Measurements from ENCODE around the gene LURAP1L. TPM values are rescaled to one million over a fixed set of nuclear protein-coding genes. Genes with fewer than 3 reads are reported as not detected.

Gene LURAP1L, protein sequence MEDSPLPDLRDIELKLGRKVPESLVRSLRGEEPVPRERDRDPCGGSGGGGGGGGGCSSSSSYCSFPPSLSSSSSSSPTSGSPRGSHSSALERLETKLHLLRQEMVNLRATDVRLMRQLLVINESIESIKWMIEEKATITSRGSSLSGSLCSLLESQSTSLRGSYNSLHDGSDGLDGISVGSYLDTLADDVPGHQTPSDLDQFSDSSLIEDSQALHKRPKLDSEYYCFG
- polyA plus RNA-seq (ENCODE audit: insufficient read length in 12 of 12), result 10 to 100 TPM in 11 of 12 donors, not detected in 1; 10.3 to 17.0 (median 13.0) TPM
- long read RNA-seq, donor 1, transcript LURAP1L-201 (2 exons, 1,753 nt), result major isoform, 15 of 22 reads
- long read RNA-seq, donor 1, partial matches to known transcripts, result 7 of 22 reads
- long read RNA-seq, donor 1, other reads (novel, unspliced or antisense), result 0 of 22 reads
- long read RNA-seq, donor 2, transcript LURAP1L-201 (2 exons, 1,753 nt), result major isoform, 10 of 10 reads
- long read RNA-seq, donor 2, partial matches to known transcripts, result 0 of 10 reads
- long read RNA-seq, donor 2, other reads (novel, unspliced or antisense), result 0 of 10 reads
- long read RNA-seq, donor 3, partial matches to known transcripts, result 0 of 1 reads
- long read RNA-seq, donor 3, other reads (novel, unspliced or antisense), result 0 of 1 reads
- long read RNA-seq, donor 4, partial matches to known transcripts, result 0 of 2 reads
- long read RNA-seq, donor 4, other reads (novel, unspliced or antisense), result 0 of 2 reads
- long read RNA-seq, donor 5, result 0 reads
- long read RNA-seq, donor 6, transcript LURAP1L-201 (2 exons, 1,753 nt), result major isoform, 5 of 5 reads
- long read RNA-seq, donor 6, partial matches to known transcripts, result 0 of 5 reads
- long read RNA-seq, donor 6, other reads (novel, unspliced or antisense), result 0 of 5 reads
- long read RNA-seq, donor 7, transcript LURAP1L-201 (2 exons, 1,753 nt), result major isoform, 8 of 8 reads
- long read RNA-seq, donor 7, partial matches to known transcripts, result 0 of 8 reads
- long read RNA-seq, donor 7, other reads (novel, unspliced or antisense), result 0 of 8 reads
- long read RNA-seq, donor 8, transcript LURAP1L-201 (2 exons, 1,753 nt), result major isoform, 9 of 9 reads
- long read RNA-seq, donor 8, partial matches to known transcripts, result 0 of 9 reads
- long read RNA-seq, donor 8, other reads (novel, unspliced or antisense), result 0 of 9 reads
- long read RNA-seq, donor 9, transcript LURAP1L-201 (2 exons, 1,753 nt), result major isoform, 9 of 9 reads
- long read RNA-seq, donor 9, partial matches to known transcripts, result 0 of 9 reads
- long read RNA-seq, donor 9, other reads (novel, unspliced or antisense), result 0 of 9 reads
- long read RNA-seq, donor 10, transcript LURAP1L-201 (2 exons, 1,753 nt), result major isoform, 7 of 7 reads
- long read RNA-seq, donor 10, partial matches to known transcripts, result 0 of 7 reads
- long read RNA-seq, donor 10, other reads (novel, unspliced or antisense), result 0 of 7 reads
- long read RNA-seq, donor 11, transcript LURAP1L-201 (2 exons, 1,753 nt), result major isoform, 10 of 11 reads
- long read RNA-seq, donor 11, partial matches to known transcripts, result 0 of 11 reads
- long read RNA-seq, donor 11, other reads (novel, unspliced or antisense), result 0 of 11 reads

GRCh38 chr9:12774861-12775678 is at the start of gene LURAP1L:
Gene LURAP1L (plus strand): TSS chr9:12775020. CDS start chr9:12775716, 696 bp downstream.
- peak; percentile 86 for DNase-seq

DNA sequence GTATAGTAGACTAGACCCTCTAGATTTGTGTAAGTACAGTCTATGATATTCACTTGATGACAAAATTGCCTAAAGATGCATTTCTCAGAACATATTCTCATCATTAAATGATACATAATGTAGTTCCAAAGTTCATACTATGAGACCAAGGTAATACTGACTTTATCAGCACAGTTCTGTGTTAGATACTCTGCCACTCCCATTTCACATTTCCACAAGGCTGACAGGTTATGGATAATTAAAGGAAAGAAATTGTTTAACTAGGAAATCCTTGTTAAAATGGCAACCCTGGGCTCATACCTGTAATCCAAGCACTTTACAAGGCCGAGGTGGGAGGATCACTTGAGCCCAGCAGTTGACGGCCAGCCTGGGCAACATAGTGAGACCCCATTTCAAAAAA is 48.0 kb upstream of the LURAP1L start:
- DNase-seq, result no peak

DNA sequence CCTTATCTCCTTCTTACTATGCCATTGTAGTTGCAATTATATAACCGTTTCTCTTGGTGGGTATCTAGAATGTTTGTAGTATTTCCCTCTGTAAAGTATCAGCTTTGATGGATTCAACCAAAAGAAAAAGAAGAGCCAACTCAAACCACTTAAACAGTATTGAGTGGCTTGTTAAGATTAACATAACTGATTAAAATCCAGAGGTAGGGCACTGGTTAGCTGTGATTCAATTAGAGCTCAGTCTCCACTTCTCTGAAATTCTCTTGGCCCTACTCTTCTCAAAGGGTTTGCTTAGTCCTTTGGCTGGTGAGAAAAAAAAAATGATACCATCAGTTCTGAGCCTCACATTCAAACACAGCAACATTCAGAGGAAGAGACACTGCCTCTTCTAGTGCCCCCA is 44.6 kb upstream of the LURAP1L start:
- no peak for DNase-seq

DNA sequence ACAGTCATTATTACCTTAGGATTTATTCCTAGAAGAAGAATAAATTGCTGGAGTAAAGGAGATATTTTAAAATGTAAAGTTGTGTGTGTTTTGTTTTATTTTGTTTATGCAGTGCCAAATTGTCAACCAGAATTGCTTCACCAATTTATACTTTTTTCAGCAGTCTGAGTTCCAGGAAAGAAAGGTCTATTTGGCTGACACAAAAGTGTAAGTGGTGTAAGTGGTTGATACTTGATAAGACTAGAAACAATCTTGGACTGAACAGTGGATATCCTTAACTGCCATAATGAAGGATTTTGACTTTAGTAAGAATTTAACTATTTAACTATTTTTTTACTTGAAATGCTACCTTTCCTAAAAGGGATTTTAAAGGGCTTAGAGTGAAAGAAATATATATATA is 43.9 kb upstream of the LURAP1L start:
- DNase-seq, result no peak

- DNase-seq, result no peak
Observed at GRCh38 chr9:12732971-12733370, 41.8 kb upstream of the LURAP1L start.

GRCh38 chr9:12735665-12736064 is 39.2 kb upstream of the LURAP1L start:
- DNase-seq, result no peak

- DNase-seq, result no peak
Observed at GRCh38 chr9:12737871-12738270, 36.9 kb upstream of the LURAP1L start.

DNA sequence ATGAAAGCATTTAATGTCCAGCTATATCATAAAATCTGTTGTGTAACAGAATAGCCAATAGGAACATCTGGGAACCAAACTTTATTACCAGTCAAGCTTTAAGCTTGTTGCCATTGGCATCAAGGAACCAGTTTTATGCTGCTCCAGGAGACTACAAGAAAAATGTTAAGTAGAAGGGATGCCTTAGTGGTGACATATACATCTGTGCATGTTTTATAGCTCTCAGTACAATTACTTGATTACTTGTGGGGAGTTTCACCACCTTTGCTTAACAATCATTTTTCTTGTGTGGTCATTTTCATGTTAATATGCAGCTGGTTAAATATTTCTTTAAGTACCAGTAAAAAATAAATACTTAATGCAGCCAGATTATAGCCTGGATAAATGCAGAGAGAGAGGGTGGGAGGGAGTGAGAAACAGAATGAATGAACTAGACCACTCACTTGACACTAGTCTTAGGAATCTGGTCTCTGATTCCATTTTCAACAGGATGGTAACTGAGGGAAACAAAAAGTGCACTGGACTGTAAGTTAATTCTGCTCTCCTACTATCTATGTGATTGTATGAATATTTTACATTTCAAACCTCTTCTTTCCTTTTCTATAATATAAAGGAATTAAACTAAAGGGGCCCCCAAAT is 35.7 kb upstream of the LURAP1L start:
- DNase-seq, result no peak

DNA sequence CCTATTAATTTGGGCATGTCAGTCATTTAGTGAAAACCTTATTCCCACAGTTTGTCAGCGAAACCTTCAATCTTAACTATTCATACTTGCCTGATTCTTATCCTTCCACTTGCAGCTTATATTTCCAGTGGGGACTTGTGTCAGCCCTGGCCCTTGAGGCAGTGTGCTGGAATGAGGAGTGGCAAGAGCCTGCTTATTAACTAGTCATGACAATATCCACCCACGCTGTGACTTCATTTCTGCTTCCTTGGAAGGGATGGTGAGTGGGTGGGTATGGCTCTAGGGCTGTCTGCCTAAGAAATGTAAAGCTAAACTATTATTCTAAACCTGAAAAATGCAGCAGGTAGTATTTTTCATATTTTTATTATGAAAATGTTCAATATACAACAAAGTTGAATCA is 34.0 kb upstream of the LURAP1L start:
- no peak for DNase-seq

- no peak for DNase-seq
Observed at GRCh38 chr9:12748016-12748415, 26.8 kb upstream of the LURAP1L start.

DNA sequence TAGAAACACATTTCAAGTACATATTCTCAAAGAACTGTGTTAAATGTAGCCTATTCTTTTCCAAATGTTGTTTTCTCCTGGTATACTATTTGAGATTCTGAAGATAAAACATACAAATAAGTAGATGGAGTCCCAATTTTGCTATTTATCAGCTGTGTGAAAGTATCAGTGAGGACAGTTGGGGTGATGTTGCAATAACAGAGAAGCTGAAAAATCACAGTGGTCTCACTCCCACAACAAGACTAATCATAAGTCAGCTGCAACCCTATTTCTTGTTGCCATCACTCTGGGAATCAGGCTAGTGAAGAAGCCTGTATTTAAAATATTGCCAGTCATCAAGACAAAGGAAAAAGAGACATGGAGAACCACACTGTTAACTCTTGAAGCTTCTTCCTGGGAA is 25.9 kb upstream of the LURAP1L start:
- DNase-seq, result no peak

GRCh38 chr9:12753931-12754330 is 20.9 kb upstream of the LURAP1L start:
- no peak for DNase-seq

GRCh38 chr9:12759761-12760160 is 15.1 kb upstream of the LURAP1L start:
- no peak for DNase-seq

GRCh38 chr9:12760758-12761157 is 14.1 kb upstream of the LURAP1L start:
- no peak for DNase-seq

DNA sequence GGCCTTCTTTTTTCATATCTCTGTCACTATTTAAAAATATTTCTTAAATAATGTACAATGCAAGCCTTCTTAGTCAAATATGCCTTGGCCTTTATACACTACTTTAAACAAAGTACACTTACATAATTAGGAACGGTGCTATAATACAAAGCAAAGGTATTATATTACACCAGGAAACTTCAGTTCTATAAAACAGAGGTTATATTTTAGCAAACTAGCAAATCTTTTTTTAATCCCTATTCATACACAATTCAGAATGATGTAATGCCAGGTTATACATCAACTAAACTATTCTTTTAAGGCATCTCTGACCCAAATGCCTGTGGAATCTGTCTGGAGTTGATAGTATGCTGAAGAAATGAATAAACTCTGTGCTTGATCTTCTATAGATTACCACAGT is 10.7 kb upstream of the LURAP1L start:
- no peak for DNase-seq

DNA sequence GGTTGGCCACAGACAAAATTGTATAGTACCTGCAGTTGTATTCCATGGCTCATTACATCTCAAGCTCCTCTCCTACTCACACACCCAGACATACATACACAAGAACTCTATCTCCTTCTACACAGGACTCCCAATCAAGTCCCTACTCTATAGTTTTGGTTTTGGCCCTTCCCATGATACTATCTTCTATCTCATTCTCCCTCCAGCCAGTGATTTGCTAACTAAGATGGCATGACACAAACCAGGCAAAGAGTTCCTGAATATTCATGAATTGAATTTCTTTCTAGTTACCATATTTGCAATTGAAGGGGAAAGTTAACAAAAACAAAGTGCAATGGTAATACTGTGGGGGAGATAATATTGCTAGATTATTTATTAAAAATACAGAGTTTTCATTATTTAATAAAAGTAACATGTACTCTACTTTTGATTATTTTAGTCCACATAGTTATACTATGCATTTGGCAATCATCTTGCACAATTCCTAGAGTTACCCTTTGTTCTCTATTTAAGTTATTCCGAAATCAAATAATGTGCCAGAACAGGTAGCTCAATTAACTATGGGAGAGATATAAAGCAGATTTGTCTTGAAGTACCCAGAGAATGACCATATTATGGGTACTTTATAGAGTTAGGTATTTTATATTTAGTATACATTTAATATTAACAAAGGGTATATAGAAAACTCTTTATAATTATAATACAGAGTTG is 9.6 kb upstream of the LURAP1L start:
- DNase-seq, result no peak

GRCh38 chr9:12766357-12766756 is 8.5 kb upstream of the LURAP1L start:
- DNase-seq, result no peak

GRCh38 chr9:12770261-12770660 is 4.6 kb upstream of the LURAP1L start:
- no peak for DNase-seq

DNA sequence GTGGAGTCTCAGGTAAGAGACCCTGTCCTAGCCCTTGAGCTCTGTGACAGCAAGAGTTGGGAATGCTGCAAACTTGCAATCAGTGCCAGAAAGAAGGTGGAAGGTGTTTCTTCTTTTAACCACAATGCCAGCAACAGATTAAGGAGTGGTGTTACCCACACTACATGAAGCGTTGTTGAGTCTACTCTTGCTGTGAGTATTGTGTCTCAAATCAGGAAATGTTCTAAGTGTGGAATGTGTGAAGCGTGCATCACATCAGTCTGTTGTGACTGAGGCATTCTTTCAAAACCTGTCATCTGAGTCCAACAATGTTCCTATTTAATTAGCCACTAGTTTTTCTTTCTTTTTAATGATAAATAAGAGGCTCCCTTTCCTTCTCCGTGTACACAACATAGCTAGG is 2.9 kb upstream of the LURAP1L start:
- no peak for DNase-seq
